Astrocyte of the spinal cord (primary cell): ENCODE measurements around the gene PPIP5K2.

ENCODE experiments used
- DNase-seq: peaks from one replicate; pipeline ENCODE4 v3.0.0; 2011; ENCODE audit warnings: low read depth, low spot score
- H3K4me3 ChIP-seq: 2 replicates; pipeline ENCODE4 v1.5.1; 2011; ENCODE audit warnings: low read depth, mild to moderate bottlenecking, low read length, moderate library complexity
- CTCF ChIP-seq: IDR thresholded peaks from 2 replicates; pipeline ENCODE4 v1.5.1; 2012; ENCODE audit warnings: low read depth, mild to moderate bottlenecking, low read length, inconsistent platforms
- in situ Hi-C: cut with HindIII; loops from 2 replicates; pipeline ENCODE4 v1.10.0; 2017; ENCODE audit warnings: low sequenced_read_pairs

Gene PPIP5K2

GRCh38 chr5:103258368-103258956, 138.4 kb downstream of the PPIP5K2 start, which contains the start of gene MACIR:
MACIR (plus strand) TSS chr5:103258763; CDS start chr5:103275920, 17,157 bp downstream.
- peak; percentile 99 for DNase-seq
- in situ Hi-C loops = no loop called here
- peak within 1 kb of the TSS; percentile 86 for H3K4me3 ChIP-seq
- TF ChIP-seq CTCF = no peak

- TF ChIP-seq CTCF = no peak
- H3K4me3 ChIP-seq = peak overlapping the region; percentile 86
- peak; percentile 52 for DNase-seq
These were observed 139.0 kb downstream of the PPIP5K2 start for GRCh38 chr5:103258957-103259704.

GRCh38 chr5:103259705-103260355, 139.7 kb downstream of the PPIP5K2 start:
- DNase-seq = peak; percentile 59
- no peak for TF ChIP-seq CTCF
- in situ Hi-C loops = no loop called here
- H3K4me3 ChIP-seq = peak overlapping the region; percentile 86

More at GRCh38 chr5:103258957-103259704, 139.0 kb downstream of the PPIP5K2 start:
- in situ Hi-C loops = no loop called here

GRCh38 chr5:103260951-103261350, 140.8 kb downstream of the PPIP5K2 start:
- H3K4me3 ChIP-seq = no peak overlapping the region
- no peak for DNase-seq
- TF ChIP-seq CTCF = no peak
- in situ Hi-C loops = no loop called here
